NT2/D1 (cell line): ENCODE measurements around the gene KCNN2.

Source experiments
- YY1 ChIP-seq: IDR thresholded peaks from 2 replicates; pipeline ENCODE4 v1.6.1; 2011; ENCODE audit not compliant: insufficient read length, insufficient read depth
- ZNF274 ChIP-seq: IDR thresholded peaks from 2 replicates; pipeline ENCODE4 v1.6.1; 2011; ENCODE audit warnings: mild to moderate bottlenecking, low read depth, low read length

- TF ChIP-seq YY1 (no peak), ZNF274 (no peak)
Observed at GRCh38 chr5:114335391-114335790, 26.5 kb upstream of the KCNN2 start.
